SK-N-MC (cell line): Measurements from ENCODE around the gene DYNC2I2.

ENCODE experiments used
- EZH2 ChIP-seq: fragments of 200-600 bp; sonication (generic); IDR thresholded peaks from one replicate; pipeline ENCODE4 v1.6.1; 2017; ENCODE audit warnings: antibody characterized with exemption
- POLR2AphosphoS5 ChIP-seq: IDR thresholded peaks from 2 replicates; pipeline ENCODE4 v1.6.1; 2012; ENCODE audit warnings: mild to moderate bottlenecking, low read depth, low read length, borderline replicate concordance

- TF ChIP-seq POLR2AphosphoS5 (no peak), EZH2 (no peak)
These were observed 13.1 kb upstream of the DYNC2I2 start for GRCh38 chr9:128669786-128670185.
